PC-3 (cell line): ENCODE measurements around the gene IL18RAP. TPM values are rescaled to one million over a fixed set of nuclear protein-coding genes. Genes with fewer than 3 reads are reported as not detected.

Experiments used
- ATAC-seq: fragments of 200-7000 bp; cut with Tn5 transposase; 2 replicates; pipeline ENCODE4 v1.9.1; 2020; ENCODE audit warnings: mild to moderate bottlenecking, moderate library complexity
- BruUV-seq: library from RNA; stranded (reverse); fragments of 400-500 nt; replicated peaks from 2 replicates; lab custom pipeline; 2021; lab: Mats Ljungman, UMichigan
- CTCF ChIA-PET: fragments of 300-600 bp; sonication (Branson Sonifier 250); formaldehyde crosslinking; loops from one replicate; lab custom pipeline; 2022; ENCODE audit warnings: antibody characterized with exemption; lab: Charles Lee
- POLR2A ChIA-PET: fragments of 300-600 bp; sonication (Branson Sonifier 250); formaldehyde crosslinking; loops from one replicate; lab custom pipeline; 2022; ENCODE audit warnings: antibody characterized with exemption; ENCODE audit not compliant: unreplicated experiment; lab: Charles Lee
- DNase-seq: peaks from one replicate; pipeline ENCODE4 v3.0.0-alpha.2; 2015
- H2AFZ ChIP-seq: fragments of 300-600 bp; sonication (generic); 2 replicates; pipeline ENCODE4 v1.6.0; 2016; ENCODE audit warnings: antibody characterized with exemption, low read length
- H3F3A ChIP-seq: fragments of 300-600 bp; sonication (generic); one replicate; pipeline ENCODE4 v1.6.0; 2017; ENCODE audit warnings: antibody characterized with exemption, low read length, control low read depth, mild to moderate bottlenecking; ENCODE audit not compliant: unreplicated experiment
- H3K27ac ChIP-seq: fragments of 300-600 bp; sonication (generic); 2 replicates; pipeline ENCODE4 v1.5.1; 2016; ENCODE audit warnings: mild to moderate bottlenecking, low read length
- H3K27me3 ChIP-seq: fragments of 300-600 bp; sonication (generic); 2 replicates; pipeline ENCODE4 v1.6.1; 2016; ENCODE audit warnings: low read length, mixed read lengths
- H3K36me3 ChIP-seq: fragments of 300-600 bp; sonication (generic); 2 replicates; pipeline ENCODE4 v1.6.1; 2016; ENCODE audit warnings: low read depth, mixed run types, low read length, mixed read lengths
- H3K4me1 ChIP-seq: fragments of 300-600 bp; sonication (generic); 2 replicates; pipeline ENCODE4 v1.5.1; 2016; ENCODE audit warnings: low read length; ENCODE audit not compliant: insufficient read depth
- H3K4me2 ChIP-seq: fragments of 300-600 bp; sonication (generic); 2 replicates; pipeline ENCODE4 v1.6.0; 2016; ENCODE audit warnings: low read length
- H3K4me3 ChIP-seq: fragments of 300-600 bp; sonication (generic); 2 replicates; pipeline ENCODE4 v1.5.1; 2016; ENCODE audit warnings: mild to moderate bottlenecking, low read length, mixed read lengths
- H3K79me2 ChIP-seq: fragments of 300-600 bp; sonication (generic); 2 replicates; pipeline ENCODE4 v1.6.1; 2017; ENCODE audit warnings: low read length, mixed read lengths
- H3K9ac ChIP-seq: fragments of 300-600 bp; sonication (generic); 2 replicates; pipeline ENCODE4 v1.6.0; 2016; ENCODE audit warnings: mild to moderate bottlenecking, low read length
- H3K9me2 ChIP-seq: fragments of 300-600 bp; sonication (generic); replicated peaks from 2 replicates; pipeline ENCODE4 v1.6.1; 2016; ENCODE audit warnings: mixed run types, low read length, mixed read lengths
- H3K9me3 ChIP-seq: fragments of 300-600 bp; sonication (generic); 2 replicates; pipeline ENCODE4 v1.6.1; 2016; ENCODE audit warnings: low read length, mixed read lengths
- H4K20me1 ChIP-seq: fragments of 300-600 bp; sonication (generic); 2 replicates; pipeline ENCODE4 v1.6.1; 2016; ENCODE audit warnings: low read length, mixed read lengths
- EZH2 ChIP-seq: fragments of 300-600 bp; sonication (generic); IDR thresholded peaks from one replicate; pipeline ENCODE4 v1.6.1; 2017; ENCODE audit warnings: antibody characterized with exemption, mild to moderate bottlenecking, low read length; ENCODE audit not compliant: unreplicated experiment
- EZH2phosphoT487 ChIP-seq: fragments of 300-600 bp; sonication (generic); IDR thresholded peaks from 2 replicates; pipeline ENCODE4 v1.6.1; 2018; ENCODE audit warnings: mild to moderate bottlenecking, antibody characterized with exemption, low read length, borderline replicate concordance
- intact Hi-C: fragments of 100-400 bp; cut with micrococcal nuclease; formaldehyde crosslinking; loops from 2 replicates; pipeline ENCODE4 v1.9.0; 2023
- total RNA-seq: library from RNA; depleted of rRNA; stranded (reverse); fragments of >200 nt; gene quantifications from 2 replicates; pipeline ENCODE4 v1.2.3, GENCODE V29; 2014
- TF ChIP-seq, protein P1 (sequence below): fragments of 300-600 bp; sonication (generic); conservative IDR thresholded peaks from 2 replicates; pipeline ENCODE4 v1.5.1; 2017; ENCODE audit warnings: antibody characterized with exemption, low read depth, mild to moderate bottlenecking, low read length

IL18RAP gene
- total RNA-seq, 1 experiment from 2014 or later, result not detected

GRCh38 chr2:102444233-102444632 lies 21.3 kb downstream of the IL18RAP start:
- Histone ChIP-seq H3K9ac (no peak overlapping the region), H3K36me3 (no peaks in the 10 kb centered on the region), H3K4me3 (no peak overlapping the region), H2AFZ (no peak overlapping the region), H3K9me2 (no peaks in the 10 kb centered on the region), H3K4me1 (peaks cover 5% of the 10 kb centered on the region; the same call in 1 of the 2 replicates), H4K20me1 (no peaks in the 10 kb centered on the region), H3K4me2 (no peak overlapping the region), H3K27me3 (no peaks in the 10 kb centered on the region), H3K27ac (no peak overlapping the region), H3F3A (no peaks in the 10 kb centered on the region), H3K9me3 (no peaks in the 10 kb centered on the region), H3K79me2 (no peaks in the 10 kb centered on the region)
- CTCF ChIA-PET, result interaction anchor here (0.6 kb wide), 1 partner anchor 239 kb away, joined by 3 read pairs; no protein-coding TSS in a partner anchor
- POLR2A ChIA-PET, result no interaction called here
- intact Hi-C loops, result no loop called here
- no peak for ATAC-seq
- TF ChIP-seq EZH2, result no peak
- no peak for DNase-seq
- BruUV-seq, result no TSS peak

- no peaks in the 10 kb centered on the region for H3K79me2 ChIP-seq
- no peaks in the 10 kb centered on the region for H3K9me3 ChIP-seq
- BruUV-seq, result no TSS peak
- no peak overlapping the region for H3K27ac ChIP-seq
- H3K27me3 ChIP-seq, result no peaks in the 10 kb centered on the region
- CTCF ChIA-PET, result interaction anchor here (0.7 kb wide), 1 partner anchor 281 kb away, joined by 9 read pairs; no protein-coding TSS in a partner anchor
- no peaks in the 10 kb centered on the region for H4K20me1 ChIP-seq
- ATAC-seq, result no peak
- H3K9ac ChIP-seq, result no peak overlapping the region
- H3K4me1 ChIP-seq, result peaks cover 5% of the 10 kb centered on the region; the same call in 1 of the 2 replicates
- H3K4me2 ChIP-seq, result no peak overlapping the region
- TF ChIP-seq EZH2 (no peak), EZH2phosphoT487 (no peak)
- TF ChIP-seq, protein P1, sequence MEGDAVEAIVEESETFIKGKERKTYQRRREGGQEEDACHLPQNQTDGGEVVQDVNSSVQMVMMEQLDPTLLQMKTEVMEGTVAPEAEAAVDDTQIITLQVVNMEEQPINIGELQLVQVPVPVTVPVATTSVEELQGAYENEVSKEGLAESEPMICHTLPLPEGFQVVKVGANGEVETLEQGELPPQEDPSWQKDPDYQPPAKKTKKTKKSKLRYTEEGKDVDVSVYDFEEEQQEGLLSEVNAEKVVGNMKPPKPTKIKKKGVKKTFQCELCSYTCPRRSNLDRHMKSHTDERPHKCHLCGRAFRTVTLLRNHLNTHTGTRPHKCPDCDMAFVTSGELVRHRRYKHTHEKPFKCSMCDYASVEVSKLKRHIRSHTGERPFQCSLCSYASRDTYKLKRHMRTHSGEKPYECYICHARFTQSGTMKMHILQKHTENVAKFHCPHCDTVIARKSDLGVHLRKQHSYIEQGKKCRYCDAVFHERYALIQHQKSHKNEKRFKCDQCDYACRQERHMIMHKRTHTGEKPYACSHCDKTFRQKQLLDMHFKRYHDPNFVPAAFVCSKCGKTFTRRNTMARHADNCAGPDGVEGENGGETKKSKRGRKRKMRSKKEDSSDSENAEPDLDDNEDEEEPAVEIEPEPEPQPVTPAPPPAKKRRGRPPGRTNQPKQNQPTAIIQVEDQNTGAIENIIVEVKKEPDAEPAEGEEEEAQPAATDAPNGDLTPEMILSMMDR, result no peak
- no peaks in the 10 kb centered on the region for H3K36me3 ChIP-seq
- DNase-seq, result no peak
- H3K4me3 ChIP-seq, result no peak overlapping the region
- no peak overlapping the region for H2AFZ ChIP-seq
- no peaks in the 10 kb centered on the region for H3K9me2 ChIP-seq
- no peaks in the 10 kb centered on the region for H3F3A ChIP-seq
- intact Hi-C loops, result loop anchor here (5.0 kb wide), 3 partner anchors 280 to 565 kb away; no protein-coding TSS in a partner anchor
- POLR2A ChIA-PET, result no interaction called here
Measured at GRCh38 chr2:102446936-102447335, 24.0 kb downstream of the IL18RAP start.

DNA sequence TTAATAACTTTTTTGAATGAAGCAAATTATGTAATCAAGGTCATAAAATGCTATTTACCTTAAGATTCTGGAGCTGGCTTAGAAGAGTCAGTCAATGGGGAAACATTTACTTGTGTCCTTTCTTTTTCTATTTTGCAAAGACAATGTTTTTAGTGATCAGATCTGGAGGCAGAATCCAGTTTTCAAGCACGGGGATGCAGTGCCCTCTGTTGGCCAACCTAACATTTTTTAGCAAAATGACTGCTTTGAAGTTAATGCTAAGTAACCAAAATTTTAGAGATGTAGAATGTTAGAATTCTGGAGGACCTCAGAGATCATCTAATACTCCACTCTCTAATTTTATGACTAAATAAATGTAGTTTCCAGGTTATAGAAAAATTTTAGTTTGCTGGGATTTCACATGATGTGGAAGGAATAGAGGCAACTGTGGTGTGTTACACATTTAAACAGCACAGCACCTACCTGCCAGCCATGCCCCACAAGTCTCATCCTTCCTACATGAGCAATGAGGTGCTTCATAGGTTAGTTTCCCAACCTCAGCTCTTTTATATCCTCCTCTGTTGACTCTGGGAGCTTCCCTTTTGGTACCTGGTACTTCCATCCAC lies 26.5 kb downstream of the IL18RAP start:
- Histone ChIP-seq H3K36me3 (no peaks in the 10 kb centered on the region), H3K4me2 (no peak overlapping the region), H2AFZ (no peak overlapping the region), H3K27me3 (0 out of 2 replicates have a peak, but pooled peaks cover 1% of the 10 kb centered on the region), H3K4me1 (no peaks in the 10 kb centered on the region), H3K27ac (no peak overlapping the region), H3K9ac (no peak overlapping the region), H3F3A (no peaks in the 10 kb centered on the region), H3K79me2 (no peaks in the 10 kb centered on the region), H4K20me1 (no peaks in the 10 kb centered on the region), H3K4me3 (no peak overlapping the region), H3K9me3 (no peaks in the 10 kb centered on the region), H3K9me2 (no peaks in the 10 kb centered on the region)
- DNase-seq (peak; percentile 65), ATAC-seq (peak; percentile 55)
- ChIA-PET POLR2A (no interaction called here), CTCF (no interaction called here)
- TF ChIP-seq, protein P1, result peak; percentile 89
- no peak for TF ChIP-seq EZH2
- TF ChIP-seq EZH2phosphoT487, result no peak
- intact Hi-C loops, result loop anchor here (1.0 to 5.0 kb wide), 4 partner anchors 196 to 567 kb away; no protein-coding TSS in a partner anchor
- BruUV-seq, result no TSS peak
